Panc1 (cell line): Measurements from ENCODE around the gene PRKCA. TPM values are rescaled to one million over a fixed set of nuclear protein-coding genes. Genes with fewer than 3 reads are reported as not detected.

Experiments
- ATAC-seq: fragments of 200-7000 bp; cut with Tn5 transposase; 2 replicates; pipeline ENCODE4 v1.9.1; 2020; ENCODE audit warnings: mild to moderate bottlenecking, moderate library complexity
- BruUV-seq: library from RNA; stranded (reverse); fragments of 400-500 nt; replicated peaks from 2 replicates; lab custom pipeline; 2021; lab: Mats Ljungman, UMichigan
- CTCF ChIA-PET: fragments of 300-600 bp; sonication (Branson Sonifier 250); formaldehyde crosslinking; loops from one replicate; lab custom pipeline; 2022; ENCODE audit warnings: antibody characterized with exemption; lab: Charles Lee
- POLR2A ChIA-PET: fragments of 300-600 bp; sonication (Branson Sonifier 250); formaldehyde crosslinking; loops from one replicate; lab custom pipeline; 2022; ENCODE audit warnings: antibody characterized with exemption; lab: Charles Lee
- DNase-seq: peaks from one replicate; pipeline ENCODE4 v3.0.0-alpha.2; 2010; ENCODE audit warnings: low read depth, low spot score
- H3K27ac ChIP-seq: 2 replicates; pipeline ENCODE4 v1.5.1; 2011; ENCODE audit warnings: mild to moderate bottlenecking, low read length, inconsistent platforms
- H3K27me3 ChIP-seq: fragments of 200-500 bp; sonication (Bioruptor generic); 2 replicates; pipeline ENCODE4 v1.6.0; 2014; ENCODE audit warnings: low read length, inconsistent platforms; ENCODE audit not compliant: control insufficient read depth, insufficient read depth
- H3K36me3 ChIP-seq: fragments of 200-500 bp; sonication (Bioruptor generic); 2 replicates; pipeline ENCODE4 v1.5.1; 2014; ENCODE audit warnings: inconsistent platforms, mild to moderate bottlenecking, low read length, moderate library complexity; ENCODE audit not compliant: control insufficient read depth, insufficient read depth
- H3K4me1 ChIP-seq: 2 replicates; pipeline ENCODE4 v1.5.1; 2011; ENCODE audit warnings: inconsistent platforms, mild to moderate bottlenecking, low read length, moderate library complexity; ENCODE audit not compliant: control insufficient read depth, insufficient read depth
- H3K4me3 ChIP-seq, 2 experiments: 2 replicates each; pipeline ENCODE4 v1.5.1; 2011 to 2012; ENCODE audit warnings: low read depth in 2 of 2, low read length in 2 of 2, mild to moderate bottlenecking in 2 of 2, inconsistent platforms in 1 of 2, moderate library complexity in 1 of 2
- H3K9me3 ChIP-seq: fragments of 200-500 bp; sonication (Bioruptor generic); 2 replicates; pipeline ENCODE4 v1.5.1; 2014; ENCODE audit warnings: low read depth, mild to moderate bottlenecking, inconsistent platforms, low read length, moderate library complexity; ENCODE audit not compliant: control insufficient read depth, insufficient read depth
- CTCF ChIP-seq: fragments of 450-650 bp; IDR thresholded peaks from 2 replicates; pipeline ENCODE4 v1.5.1; 2017; ENCODE audit warnings: mild to moderate bottlenecking
- POLR2AphosphoS5 ChIP-seq: IDR thresholded peaks from 2 replicates; pipeline ENCODE4 v1.6.1; 2012; ENCODE audit warnings: mild to moderate bottlenecking, low read depth, low read length, moderate library complexity
- REST ChIP-seq, 2 experiments: IDR thresholded peaks; 2 replicates each; pipeline ENCODE4 v1.6.1; 2011 to 2012; ENCODE audit warnings: low read depth in 2 of 2, control low read depth in 1 of 2, low read length in 1 of 2, mild to moderate bottlenecking in 1 of 2, moderate library complexity in 1 of 2; ENCODE audit not compliant: insufficient read depth in 1 of 2
- SIN3A ChIP-seq: IDR thresholded peaks from 2 replicates; pipeline ENCODE4 v1.6.1; 2012; ENCODE audit warnings: low read depth, mild to moderate bottlenecking, low read length, moderate library complexity, borderline replicate concordance; ENCODE audit not compliant: insufficient read depth
- TCF7L2 ChIP-seq: IDR thresholded peaks from 2 replicates; pipeline ENCODE4 v1.6.1; 2011; ENCODE audit warnings: mild to moderate bottlenecking, low read depth, low read length, inconsistent platforms
- in situ Hi-C: cut with HindIII; loops from 2 replicates; pipeline ENCODE4 v1.10.0; 2016; ENCODE audit warnings: low sequenced_read_pairs, low pct_unique_long_range_greater_than_20kb
- intact Hi-C: fragments of 100-400 bp; cut with micrococcal nuclease; formaldehyde crosslinking; loops from one replicate; pipeline ENCODE4 v1.10.0; 2022; ENCODE audit not compliant: unreplicated experiment
- total RNA-seq: library from RNA; stranded (reverse); gene quantifications from one replicate; pipeline ENCODE4 v1.2.1, GENCODE V29; 2021; ENCODE audit not compliant: unreplicated experiment

Gene PRKCA
- total RNA-seq, 1 experiment from 2014 or later, result 53.0 TPM

- intact Hi-C loops (no loop called here), in situ Hi-C loops (no loop called here)
- Histone ChIP-seq H3K4me1 (peaks cover 86% of the 10 kb centered on the region), H3K4me3 (peak overlapping the region in 1 of 2 experiments; percentile 24; a peak in 1 of 4 replicates), H3K27ac (peak overlapping the region; percentile 83), H3K9me3 (no peaks in the 10 kb centered on the region), H3K36me3 (no peaks in the 10 kb centered on the region), H3K27me3 (no peaks in the 10 kb centered on the region)
- DNase-seq (no peak), ATAC-seq (peak; percentile 31)
- no TSS peak for BruUV-seq
- CTCF ChIA-PET, result interaction anchor here (0.6 kb wide), 1 partner anchor 17 kb away, joined by 4 read pairs; no protein-coding TSS in a partner anchor
- TF ChIP-seq REST (IDR thresholded peaks at IDR 0.05; ENCODE audit: insufficient read depth in 1 of 2, low read depth in 2 of 2, low read length in 1 of 2), result no peak
- TF ChIP-seq SIN3A, result no peak
- TF ChIP-seq POLR2AphosphoS5, result no peak
- no peak for TF ChIP-seq CTCF
- no peak for TF ChIP-seq TCF7L2
- POLR2A ChIA-PET, result no interaction called here
Observed at GRCh38 chr17:66347661-66348514, 45.5 kb downstream of the PRKCA start.

- no peak for TF ChIP-seq REST (IDR thresholded peaks at IDR 0.05; ENCODE audit: insufficient read depth in 1 of 2, low read depth in 2 of 2, low read length in 1 of 2)
- 0 out of 2 replicates have a peak, but pooled peaks have one; percentile 30 for TF ChIP-seq TCF7L2
- peak overlapping the region; percentile 83 for H3K27ac ChIP-seq
- H3K4me3 ChIP-seq, result peak overlapping the region in 1 of 2 experiments; percentile 4; a peak in 1 of 4 replicates
- peak; percentile 67 for DNase-seq
- peaks cover 87% of the 10 kb centered on the region for H3K4me1 ChIP-seq
- no peaks in the 10 kb centered on the region for H3K36me3 ChIP-seq
- intact Hi-C loops (no loop called here), in situ Hi-C loops (no loop called here)
- CTCF ChIA-PET, result no interaction called here
- H3K27me3 ChIP-seq, result no peaks in the 10 kb centered on the region
- H3K9me3 ChIP-seq, result no peaks in the 10 kb centered on the region
- peak; percentile 78 for ATAC-seq
- POLR2A ChIA-PET, result no interaction called here
- BruUV-seq, result no TSS peak
Observed at GRCh38 chr17:66348584-66349165, 46.3 kb downstream of the PRKCA start.
